Lower lobe of right lung (tissue), 2 donors: ENCODE results near the gene XDH. TPM values are rescaled to one million over a fixed set of nuclear protein-coding genes. Genes with fewer than 3 reads are reported as not detected.

Experiments used
- ATAC-seq, 2 donors: fragments of 200-7000 bp; cut with Tn5 transposase; one replicate each; pipeline ENCODE4 v1.9.1; 2020 to 2022; ENCODE audit warnings: mild to moderate bottlenecking in 2 of 2, moderate library complexity in 2 of 2
- DNase-seq: peaks from one replicate; pipeline ENCODE4 v3.0.0-alpha.2; 2020
- H3K27ac ChIP-seq: fragments of 200-600 bp; one replicate; pipeline ENCODE4 v1.8.0; 2022
- H3K27me3 ChIP-seq: fragments of 200-600 bp; one replicate; pipeline ENCODE4 v1.8.0; 2022; ENCODE audit warnings: low read depth
- H3K36me3 ChIP-seq: fragments of 200-600 bp; one replicate; pipeline ENCODE4 v1.8.0; 2022; ENCODE audit warnings: mild to moderate bottlenecking
- H3K4me1 ChIP-seq: fragments of 200-600 bp; one replicate; pipeline ENCODE4 v1.8.0; 2022
- H3K4me3 ChIP-seq: fragments of 200-600 bp; one replicate; pipeline ENCODE4 v1.8.0; 2022; ENCODE audit warnings: mild to moderate bottlenecking
- H3K9me3 ChIP-seq: fragments of 200-600 bp; one replicate; pipeline ENCODE4 v1.8.0; 2022
- CTCF ChIP-seq: fragments of 200-600 bp; IDR thresholded peaks from one replicate; pipeline ENCODE4 v1.8.0; 2022; ENCODE audit warnings: antibody characterized with exemption, mild to moderate bottlenecking
- intact Hi-C: fragments of 100-400 bp; cut with DNase I; formaldehyde crosslinking; loops from one replicate; pipeline ENCODE4 v1.11.0; 2022
- total RNA-seq: library from RNA; stranded (reverse); fragmentation: NEBNext Ultra II Directional; extraction: Animal tissue kit (Norgen Biotek cat#: 25700); gene quantifications from one replicate; pipeline ENCODE4 v1.2.1, GENCODE V29; 2021
- donor health status: DM: no; HTN: yes; CAD: no; lungs with severe emphysema.

Gene XDH
- total RNA-seq, 1 donor from 2014 or later, result 0.27 TPM

DNA sequence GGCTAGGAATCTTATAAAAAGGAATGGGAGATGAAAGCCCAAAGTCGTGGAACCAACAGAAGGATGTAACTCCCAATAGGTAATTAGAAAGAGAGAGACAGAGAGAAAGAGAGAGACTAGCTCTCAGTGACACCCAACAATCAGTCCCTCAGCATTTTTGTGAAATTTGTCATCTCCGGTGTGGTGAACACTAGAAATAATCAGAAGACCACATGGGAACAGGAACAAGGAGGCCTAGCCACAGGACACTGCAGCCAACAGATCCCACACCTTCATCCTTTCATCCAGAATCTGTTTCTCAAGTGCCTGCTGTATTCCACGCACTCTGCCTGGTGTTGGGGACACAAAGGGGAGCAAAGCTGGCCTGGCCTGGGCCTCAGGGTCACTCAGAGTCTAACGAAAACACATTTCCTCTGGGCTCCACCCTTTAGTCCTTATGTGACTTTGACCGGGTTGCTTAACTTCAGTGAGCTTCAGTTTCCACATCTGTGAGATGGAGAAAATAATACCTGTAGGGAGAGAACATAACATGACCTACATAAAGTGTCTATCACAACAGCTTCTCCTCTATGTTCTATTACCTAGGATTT is 127.5 kb downstream of the XDH start:
- no peaks in the 10 kb centered on the region for H3K36me3 ChIP-seq
- H3K27me3 ChIP-seq, result no peaks in the 10 kb centered on the region
- ATAC-seq, result no peak
- TF ChIP-seq CTCF, result no peak
- H3K4me3 ChIP-seq, result no peak overlapping the region
- H3K27ac ChIP-seq, result no peak overlapping the region
- no peaks in the 10 kb centered on the region for H3K9me3 ChIP-seq
- H3K4me1 ChIP-seq, result no peaks in the 10 kb centered on the region
- intact Hi-C loops, result no loop called here
- no peak for DNase-seq

DNA sequence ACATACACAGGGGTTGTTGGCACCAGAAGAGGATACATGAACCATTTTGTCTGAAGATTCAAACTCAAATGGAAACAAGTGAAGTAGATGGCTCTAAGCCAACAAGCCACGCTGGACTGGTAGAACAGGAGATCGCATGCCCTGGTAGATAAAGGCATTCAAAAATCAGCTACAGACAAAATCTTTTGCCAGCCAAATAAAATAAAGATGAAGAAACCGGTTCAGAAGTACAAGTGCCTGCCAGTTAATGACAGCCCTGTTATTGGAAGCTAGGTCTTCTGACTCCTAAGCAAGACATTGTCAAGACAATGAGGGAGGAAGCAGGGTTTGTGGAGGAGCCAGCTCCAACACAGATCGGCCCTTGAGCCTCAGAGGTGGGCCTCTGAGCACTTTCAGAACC is 128.3 kb downstream of the XDH start:
- no peak for ATAC-seq

More for the DNA sequence above, 128.3 kb downstream of the XDH start:
- intact Hi-C loops, result no loop called here
- TF ChIP-seq CTCF, result no peak
- Histone ChIP-seq H3K27me3 (no peaks in the 10 kb centered on the region), H3K4me1 (no peaks in the 10 kb centered on the region), H3K9me3 (no peaks in the 10 kb centered on the region), H3K27ac (no peak overlapping the region), H3K4me3 (no peak overlapping the region), H3K36me3 (no peaks in the 10 kb centered on the region)
- DNase-seq, result no peak

Other genes with a start within 250 kb of the XDH start
- 0.15 TPM for gene CAPN14, start 197.2 kb downstream of the XDH start, total RNA-seq
- 11.0 TPM for gene EHD3, start 180.6 kb downstream of the XDH start, total RNA-seq
- gene SRD5A2, start 166.2 kb upstream of the XDH start, total RNA-seq, result 1.2 TPM